HCT116 (cell line): ENCODE results near the gene TRA2A. TPM values are rescaled to one million over a fixed set of nuclear protein-coding genes. Genes with fewer than 3 reads are reported as not detected.

Experiments used
- ATAC-seq: fragments of 200-7000 bp; cut with Tn5 transposase; 2 replicates; pipeline ENCODE4 v1.9.1; 2020; ENCODE audit warnings: mild to moderate bottlenecking, moderate library complexity
- BruUV-seq: library from RNA; stranded (reverse); fragments of 400-500 nt; replicated peaks from 2 replicates; lab custom pipeline; 2021; lab: Mats Ljungman, UMichigan
- CTCF ChIA-PET: fragments of 300-600 bp; sonication (Branson Sonifier 250); formaldehyde crosslinking; loops from one replicate; lab custom pipeline; 2021; ENCODE audit warnings: antibody characterized with exemption; lab: Charles Lee
- POLR2A ChIA-PET: fragments of 300-600, 350-600 bp; sonication (Branson Sonifier 250); formaldehyde crosslinking; loops from one replicate; lab custom pipeline; 2021; ENCODE audit warnings: antibody characterized with exemption; lab: Charles Lee
- RAD21 ChIA-PET, 2 experiments: fragments of 300-600 bp; sonication (Branson Sonifier 250); formaldehyde crosslinking; loops; one replicate each; lab custom pipeline; 2023; ENCODE audit warnings: low total read pairs in 2 of 2; ENCODE audit not compliant: uncharacterized antibody in 2 of 2, unreplicated experiment in 2 of 2, low non-redundant PET in 1 of 2; lab: Charles Lee
- DNase-seq: peaks from one replicate; pipeline ENCODE4 v3.0.0-alpha.2; 2010; ENCODE audit warnings: low read depth, low spot score
- H2AFZ ChIP-seq: fragments of 200-600 bp; shearing (Covaris generic), sonication (generic); 2 replicates; pipeline ENCODE4 v1.6.1; 2017; ENCODE audit warnings: low read depth, mixed run types, mixed read lengths, antibody characterized with exemption, low read length; ENCODE audit not compliant: poor library complexity, severe bottlenecking
- H3K27ac ChIP-seq: 2 replicates; pipeline ENCODE4 v1.5.1; 2012; ENCODE audit warnings: low read depth, low read length
- H3K27me3 ChIP-seq: fragments of 200-600 bp; sonication (generic); 2 replicates; pipeline ENCODE4 v1.6.1; 2016; ENCODE audit warnings: mixed run types, low read length, mixed read lengths; ENCODE audit not compliant: insufficient read depth
- H3K36me3 ChIP-seq, 2 experiments: fragments of 200-500 bp in 1 of 2; fragments of 200-600 bp in 1 of 2; sonication (Bioruptor generic) in 1 of 2; sonication (generic) in 1 of 2; 2 replicates each; pipeline versions ENCODE4 v1.5.1 to v1.6.1; 2014 to 2016; ENCODE audit warnings: low read length in 2 of 2, inconsistent platforms in 1 of 2, mixed read lengths in 1 of 2, mixed run types in 1 of 2; ENCODE audit not compliant: insufficient read depth in 2 of 2, control insufficient read depth in 1 of 2
- H3K4me1 ChIP-seq, 2 experiments: fragments of 200-600 bp in 1 of 2; sonication (generic) in 1 of 2; 2 replicates each; pipeline versions ENCODE4 v1.5.1 to v1.6.1; 2012 to 2017; ENCODE audit warnings: low read length in 2 of 2, inconsistent platforms in 1 of 2, mild to moderate bottlenecking in 1 of 2, mixed read lengths in 1 of 2, mixed run types in 1 of 2, moderate library complexity in 1 of 2; ENCODE audit not compliant: insufficient read depth in 2 of 2, control insufficient read depth in 1 of 2
- H3K4me2 ChIP-seq: fragments of 200-600 bp; sonication (generic); 2 replicates; pipeline ENCODE4 v1.6.1; 2017; ENCODE audit warnings: mixed run types, low read length, mixed read lengths
- H3K4me3 ChIP-seq, 2 experiments: fragments of 200-600 bp in 1 of 2; sonication (generic) in 1 of 2; replicated peaks in 1 of 2; 2 replicates each; pipeline ENCODE4 v1.5.1; 2011 to 2016; ENCODE audit warnings: low read length in 2 of 2, control low read depth in 1 of 2, low read depth in 1 of 2, mild to moderate bottlenecking in 1 of 2, mixed read lengths in 1 of 2, mixed run types in 1 of 2
- H3K79me2 ChIP-seq: fragments of 200-600 bp; sonication (generic); 2 replicates; pipeline ENCODE4 v1.6.1; 2017; ENCODE audit warnings: mild to moderate bottlenecking, mixed run types, low read length, moderate library complexity, mixed read lengths; ENCODE audit not compliant: insufficient read depth
- H3K9ac ChIP-seq: fragments of 200-600 bp; sonication (generic); 2 replicates; pipeline ENCODE4 v1.6.1; 2016; ENCODE audit warnings: low read length, mixed read lengths
- H3K9me2 ChIP-seq: fragments of 200-600 bp; sonication (generic), shearing (Covaris generic); 2 replicates; pipeline ENCODE4 v1.6.1; 2017; ENCODE audit warnings: mixed run types, mild to moderate bottlenecking, moderate library complexity; ENCODE audit not compliant: insufficient read depth
- H3K9me3 ChIP-seq, 2 experiments: fragments of 200-500 bp in 1 of 2; fragments of 200-600 bp in 1 of 2; sonication (Bioruptor generic) in 1 of 2; sonication (generic) in 1 of 2; 2 replicates each; pipeline ENCODE4 v1.6.1; 2014 to 2017; ENCODE audit warnings: low read length in 2 of 2, mixed read lengths in 2 of 2, inconsistent platforms in 1 of 2, low read depth in 1 of 2, mild to moderate bottlenecking in 1 of 2, mixed run types in 1 of 2, moderate library complexity in 1 of 2; ENCODE audit not compliant: control insufficient read depth in 1 of 2, insufficient read depth in 1 of 2
- H4K20me1 ChIP-seq: fragments of 200-600 bp; sonication (generic), shearing (Covaris generic); 2 replicates; pipeline ENCODE4 v1.6.1; 2017; ENCODE audit warnings: mixed run types, mild to moderate bottlenecking, moderate library complexity; ENCODE audit not compliant: insufficient read depth
- EGR1 ChIP-seq: IDR thresholded peaks from 2 replicates; pipeline ENCODE4 v1.6.1; 2012; ENCODE audit warnings: low read depth
- SIN3A ChIP-seq: IDR thresholded peaks from 2 replicates; pipeline ENCODE4 v1.6.1; 2012; ENCODE audit warnings: low read depth
- intact Hi-C: fragments of 100-400 bp; cut with micrococcal nuclease; formaldehyde crosslinking; loops from 2 replicates; pipeline ENCODE4 v1.10.0; 2022
- total RNA-seq: library from RNA; stranded (reverse); gene quantifications from one replicate; pipeline ENCODE4 v1.2.1, GENCODE V29; 2021; ENCODE audit not compliant: unreplicated experiment
- TF ChIP-seq, protein P1 (sequence below): IDR thresholded peaks from 2 replicates; pipeline ENCODE4 v1.6.1; 2011; ENCODE audit warnings: mild to moderate bottlenecking, low read length, moderate library complexity; ENCODE audit not compliant: insufficient replicate concordance; ENCODE audit errors: extremely low read depth

Gene TRA2A
- total RNA-seq, 1 experiment from 2014 or later = 122 TPM

- TF ChIP-seq, protein P1, sequence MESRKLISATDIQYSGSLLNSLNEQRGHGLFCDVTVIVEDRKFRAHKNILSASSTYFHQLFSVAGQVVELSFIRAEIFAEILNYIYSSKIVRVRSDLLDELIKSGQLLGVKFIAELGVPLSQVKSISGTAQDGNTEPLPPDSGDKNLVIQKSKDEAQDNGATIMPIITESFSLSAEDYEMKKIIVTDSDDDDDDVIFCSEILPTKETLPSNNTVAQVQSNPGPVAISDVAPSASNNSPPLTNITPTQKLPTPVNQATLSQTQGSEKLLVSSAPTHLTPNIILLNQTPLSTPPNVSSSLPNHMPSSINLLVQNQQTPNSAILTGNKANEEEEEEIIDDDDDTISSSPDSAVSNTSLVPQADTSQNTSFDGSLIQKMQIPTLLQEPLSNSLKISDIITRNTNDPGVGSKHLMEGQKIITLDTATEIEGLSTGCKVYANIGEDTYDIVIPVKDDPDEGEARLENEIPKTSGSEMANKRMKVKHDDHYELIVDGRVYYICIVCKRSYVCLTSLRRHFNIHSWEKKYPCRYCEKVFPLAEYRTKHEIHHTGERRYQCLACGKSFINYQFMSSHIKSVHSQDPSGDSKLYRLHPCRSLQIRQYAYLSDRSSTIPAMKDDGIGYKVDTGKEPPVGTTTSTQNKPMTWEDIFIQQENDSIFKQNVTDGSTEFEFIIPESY = no peak
- no peak for TF ChIP-seq SIN3A
Observed at GRCh38 chr7:23472556-23472955, 59.2 kb downstream of the TRA2A start (continued).

DNA sequence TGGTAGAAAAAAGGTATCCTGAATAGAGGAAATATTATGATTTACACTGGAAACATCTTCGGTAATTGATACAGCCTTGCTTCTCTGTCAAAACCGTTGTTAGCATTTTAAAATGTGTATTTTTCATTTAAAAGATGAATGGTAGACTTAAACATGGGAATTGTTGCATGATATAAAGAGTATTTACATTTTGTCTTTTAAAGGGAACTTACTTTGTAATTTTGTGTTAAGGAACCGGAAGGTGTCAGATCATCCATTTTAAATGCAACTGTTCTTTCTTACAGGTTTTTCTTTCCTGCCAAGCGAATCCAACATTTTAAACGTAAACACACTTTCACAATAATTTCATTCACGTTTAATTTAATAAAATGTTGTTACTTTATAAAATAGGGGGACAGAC is 59.7 kb downstream of the TRA2A start:
- H3K4me2 ChIP-seq = peak overlapping the region; percentile 93
- H3K27me3 ChIP-seq = peaks cover 19% of the 10 kb centered on the region
- peak overlapping the region; percentile 92 for H3K9ac ChIP-seq
- DNase-seq (no peak), ATAC-seq (no peak)
- H3K4me1 ChIP-seq = peaks cover 27 to 41% of the 10 kb centered on the region in 2 experiments
- H2AFZ ChIP-seq = no peak overlapping the region
- CTCF ChIA-PET = interaction anchor here (1.1 kb wide), 1 partner anchor 199 kb away, joined by 3 read pairs; no protein-coding TSS in a partner anchor
- H3K9me2 ChIP-seq = no peaks in the 10 kb centered on the region
- no TSS peak for BruUV-seq
- H3K27ac ChIP-seq = peak overlapping the region; percentile 97; the same call in 1 of the 2 replicates
- POLR2A ChIA-PET = interaction anchor here (1.2 kb wide), 2 partner anchors 10 to 59 kb away, joined by 3 to 5 read pairs; no protein-coding TSS in a partner anchor
- H3K79me2 ChIP-seq = peaks cover 52% of the 10 kb centered on the region
- peak overlapping the region; percentile 75 to 77 for H3K4me3 ChIP-seq
- intact Hi-C loops = no loop called here
- no peaks in the 10 kb centered on the region for H3K9me3 ChIP-seq
- TF ChIP-seq EGR1 = no peak
- RAD21 ChIA-PET = no interaction called here
- no peaks in the 10 kb centered on the region; a peak in 1 of 4 replicates for H3K36me3 ChIP-seq
- 0 out of 2 replicates have a peak, but pooled peaks cover 3% of the 10 kb centered on the region for H4K20me1 ChIP-seq
